HG03196 (cell line): ENCODE results near the gene RUFY4.
A peak's percentile ranks its signal among the peaks of the same experiment; 100 is the strongest.

Source experiments
- ATAC-seq: cut with Tn5 transposase; IDR thresholded peaks from one replicate; pipeline ENCODE4 v1.9.1; 2021; ENCODE audit not compliant: unreplicated experiment

The RUFY4 gene

DNA sequence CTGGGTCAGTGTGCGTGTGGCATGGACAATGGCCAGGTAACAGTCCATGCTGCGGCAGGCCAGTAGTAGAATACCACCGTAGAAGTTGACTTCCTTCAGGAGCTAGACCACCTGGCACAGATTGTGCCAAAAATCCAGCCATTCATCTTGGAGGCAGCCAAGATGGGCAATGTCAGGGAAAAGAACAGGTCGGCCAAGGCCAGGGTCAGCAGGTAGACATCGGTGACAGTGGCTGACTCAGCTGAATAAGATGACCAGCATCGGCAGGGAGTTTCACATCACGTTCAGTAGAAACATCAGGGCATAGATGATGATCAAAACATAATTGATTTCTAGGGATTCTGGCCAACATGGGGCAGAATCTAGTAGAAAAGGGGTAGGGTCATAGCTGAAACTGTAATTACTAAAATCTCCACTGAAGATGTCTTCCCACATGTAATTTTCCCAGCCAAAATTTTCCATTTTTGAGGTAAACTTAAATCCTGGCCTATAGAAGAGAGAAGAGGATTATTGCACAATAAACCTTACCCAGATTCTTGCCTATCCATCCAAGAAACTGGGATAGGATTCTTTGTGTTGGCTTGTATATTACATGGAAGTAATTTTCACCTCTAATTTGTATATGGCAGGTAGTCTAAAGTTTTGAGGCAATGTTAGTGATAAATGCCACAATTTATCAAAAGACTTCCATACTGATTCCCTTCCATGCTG is 7.9 kb upstream of the RUFY4 start:
- no peak for ATAC-seq

DNA sequence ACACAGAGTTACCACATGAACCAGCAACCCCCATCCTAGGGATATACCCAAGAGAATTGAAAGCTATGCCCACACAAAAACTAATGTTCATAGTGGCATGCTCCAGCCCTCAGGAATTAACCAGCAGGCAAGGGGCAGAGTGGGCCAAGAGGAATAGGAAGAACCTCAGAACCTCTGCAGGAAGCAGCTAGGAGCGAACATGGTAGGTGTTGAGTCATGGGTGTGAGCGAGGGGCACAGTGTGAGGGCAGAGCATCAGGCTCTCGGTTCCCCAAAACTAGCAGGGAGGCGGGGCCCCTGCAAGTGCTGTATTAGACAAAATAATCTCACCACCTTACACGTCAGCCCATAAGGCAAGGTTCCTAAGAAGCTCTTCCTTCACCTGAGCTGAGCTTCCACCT is 5.6 kb upstream of the RUFY4 start:
- peak; percentile 62 for ATAC-seq

- no peak for ATAC-seq
These were observed 5.2 kb upstream of the RUFY4 start for GRCh38 chr2:218063896-218064295.

DNA sequence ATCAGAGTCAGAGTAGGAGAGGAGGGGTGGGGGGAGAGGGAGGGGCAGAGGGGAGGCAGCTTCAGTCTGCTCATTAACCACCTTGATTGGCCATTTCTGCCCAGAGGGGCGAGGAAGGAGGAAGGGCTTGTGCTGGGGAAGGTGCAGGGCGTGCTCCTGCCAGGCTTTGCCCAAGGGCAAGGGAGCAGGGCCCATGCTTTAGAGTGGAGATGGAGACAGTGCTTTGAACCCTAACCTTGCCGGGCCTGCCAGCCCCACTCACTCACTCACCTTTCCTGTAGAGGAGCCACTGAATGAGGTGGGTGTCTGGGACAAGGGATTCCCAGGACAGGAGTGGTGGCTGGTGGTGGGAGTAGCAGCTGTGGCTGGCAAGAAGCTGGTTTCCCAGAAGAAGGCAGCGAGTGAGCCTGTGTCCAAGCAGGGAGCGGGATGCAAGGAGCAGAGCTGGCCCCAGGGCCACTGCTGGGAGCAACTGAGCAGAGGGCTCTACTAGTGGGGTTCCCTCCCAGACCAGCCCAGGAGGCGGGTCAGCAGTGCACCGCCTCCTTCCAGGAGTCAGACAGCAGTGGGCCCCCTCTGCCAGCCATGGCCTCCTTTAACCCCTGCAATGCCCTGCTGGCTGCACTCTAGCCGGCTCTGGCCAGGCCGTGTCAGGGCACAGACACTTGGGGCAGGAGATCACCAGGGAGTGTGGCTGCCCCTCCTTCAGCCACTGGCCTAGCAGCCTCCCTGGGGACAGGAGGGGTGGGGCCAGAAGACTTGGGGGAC is 3.6 kb upstream of the RUFY4 start:
- ATAC-seq = no peak

- ATAC-seq = no peak
These were observed 2.0 kb upstream of the RUFY4 start for GRCh38 chr2:218066926-218067515.

- ATAC-seq = no peak
These were observed 1.5 kb upstream of the RUFY4 start for GRCh38 chr2:218067523-218067922.

DNA sequence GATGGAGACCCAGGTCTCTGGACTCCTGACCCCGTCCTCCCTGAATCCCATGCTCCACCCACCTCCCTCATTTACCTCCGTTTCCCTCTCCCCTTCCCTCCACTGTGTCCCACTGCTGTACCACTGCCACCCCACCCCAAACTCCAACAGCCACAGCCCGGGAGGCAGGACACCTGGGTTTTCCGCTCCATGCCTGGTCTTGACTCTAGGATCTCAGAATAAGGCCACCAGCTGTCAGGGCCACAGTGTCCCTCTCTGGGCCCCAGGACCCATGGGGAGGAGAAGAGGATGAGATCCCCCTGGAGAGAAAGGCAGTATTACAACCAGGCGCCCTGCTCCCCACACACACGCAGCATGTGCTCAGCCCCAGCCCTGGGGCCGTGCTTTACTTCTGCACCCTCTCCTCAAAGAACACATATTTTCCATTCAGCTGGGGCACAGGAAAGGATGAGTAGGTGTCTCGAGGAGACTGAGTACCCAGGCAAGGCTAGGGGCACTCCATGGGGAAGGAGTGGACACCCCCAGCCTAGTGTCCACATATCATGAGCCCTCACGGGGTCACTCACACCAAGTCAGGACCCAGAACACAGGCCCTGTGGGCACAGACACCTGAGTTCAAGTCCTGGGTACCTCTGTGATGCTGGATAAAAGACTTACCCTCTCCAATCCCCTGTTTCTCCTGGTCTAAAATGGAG is 700 bp downstream of the RUFY4 start:
- ATAC-seq = no peak

GRCh38 chr2:218070587-218070986 is 1.5 kb downstream of the RUFY4 start:
- ATAC-seq = no peak

GRCh38 chr2:218071218-218071937 is 2.3 kb downstream of the RUFY4 start:
- no peak for ATAC-seq

DNA sequence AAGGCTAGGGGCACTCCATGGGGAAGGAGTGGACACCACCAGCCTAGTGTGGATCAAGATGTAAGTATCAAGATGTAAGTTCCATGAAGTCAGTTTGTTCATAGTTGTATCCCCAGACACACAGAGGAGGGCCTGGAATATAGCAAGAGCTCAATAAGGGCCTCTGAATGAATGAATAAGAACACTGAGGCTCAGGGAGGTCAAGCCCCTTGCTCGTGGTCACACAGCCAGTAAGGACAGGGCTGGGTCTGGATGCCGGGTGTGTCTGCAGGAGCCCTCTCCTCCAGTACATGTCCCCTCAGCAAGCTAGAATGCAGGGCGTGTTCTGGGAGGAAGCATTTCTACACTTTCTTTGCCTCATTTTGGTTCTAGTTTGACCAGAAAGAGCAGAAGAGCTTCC is 2.9 kb downstream of the RUFY4 start:
- ATAC-seq = no peak

GRCh38 chr2:218072478-218073024 is 3.5 kb downstream of the RUFY4 start:
- ATAC-seq = no peak

- ATAC-seq = no peak
These were observed 4.1 kb downstream of the RUFY4 start for GRCh38 chr2:218073185-218073584.

DNA sequence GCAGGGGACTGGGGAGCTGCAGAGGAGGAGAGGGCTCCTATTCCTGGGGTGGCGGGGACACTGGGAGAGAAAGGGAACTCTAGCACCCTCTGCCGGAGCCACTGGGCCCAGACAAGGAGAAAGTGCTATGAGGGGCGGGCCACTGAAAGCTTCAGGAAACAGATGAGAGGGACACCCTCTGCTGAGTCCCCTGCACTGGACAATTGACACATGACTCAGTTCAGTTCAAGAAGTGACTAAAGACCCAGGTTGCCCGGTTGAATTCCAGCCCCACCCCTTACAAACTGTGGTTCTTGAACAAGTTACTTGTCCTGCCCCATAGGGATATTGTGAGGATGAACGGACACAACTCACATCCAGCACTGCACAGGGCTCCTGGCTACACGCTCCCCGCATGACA is 5.0 kb downstream of the RUFY4 start:
- ATAC-seq = no peak

- no peak for ATAC-seq
These were observed 7.1 kb downstream of the RUFY4 start for GRCh38 chr2:218075975-218076811.

- no peak for ATAC-seq
These were observed 8.6 kb downstream of the RUFY4 start for GRCh38 chr2:218077464-218078216.

- ATAC-seq = no peak
These were observed 11.2 kb downstream of the RUFY4 start for GRCh38 chr2:218079943-218080913.

GRCh38 chr2:218081063-218081462 is 12.0 kb downstream of the RUFY4 start:
- peak; percentile 85 for ATAC-seq

- ATAC-seq = no peak
These were observed 12.6 kb downstream of the RUFY4 start for GRCh38 chr2:218081695-218082094.
